Natural killer cell treated with Interleukin-12 subunit alpha and Interleukin-12 subunit beta and Interleukin-15 and Interleukin-18, amount 100 ng/mL, for 72 hours (primary cell): ENCODE measurements around the gene NR1D1. TPM values are rescaled to one million over a fixed set of nuclear protein-coding genes. Genes with fewer than 3 reads are reported as not detected.
A peak's percentile ranks its signal among the peaks of the same experiment; 100 is the strongest.

ENCODE experiments used
- ATAC-seq, 2 donors: fragments of 150-1000 bp; cut with Tn5 transposase in 1 of 2; sonication (Bioruptor Pico), chemical (Tn5 transposase) in 1 of 2; 2 replicates each; pipeline ENCODE4 v1.10.0; 2021
- DNase-seq: peaks from one replicate; pipeline ENCODE4 v3.0.0; 2022; ENCODE audit warnings: low spot score
- H3K27ac Mint-ChIP-seq, 2 donors: 1 replicate in 1 of 2; 2 replicates in 1 of 2; pipeline ENCODE4 v1.8.0; 2022; ENCODE audit warnings: mixed read lengths in 2 of 2, mild to moderate bottlenecking in 1 of 2, moderate library complexity in 1 of 2
- H3K27me3 Mint-ChIP-seq, 2 donors: 1 replicate in 1 of 2; 2 replicates in 1 of 2; pipeline ENCODE4 v1.8.0; 2022; ENCODE audit warnings: mixed read lengths in 2 of 2
- H3K36me3 Mint-ChIP-seq: one replicate; pipeline ENCODE4 v1.8.0; 2022; ENCODE audit warnings: mixed read lengths
- H3K4me1 Mint-ChIP-seq, 2 donors: 1 replicate in 1 of 2; 2 replicates in 1 of 2; pipeline ENCODE4 v1.8.0; 2022; ENCODE audit warnings: low read depth in 2 of 2, mixed read lengths in 2 of 2, mild to moderate bottlenecking in 1 of 2
- H3K4me3 Mint-ChIP-seq: one replicate; pipeline ENCODE4 v1.8.0; 2022; ENCODE audit warnings: mixed read lengths
- H3K9me3 Mint-ChIP-seq: 2 replicates; pipeline ENCODE4 v1.8.0; 2022; ENCODE audit warnings: mixed read lengths
- total RNA-seq, 2 donors: library from RNA; stranded (reverse); gene quantifications; one replicate each; pipeline ENCODE4 v1.2.3, GENCODE V29; 2022

The NR1D1 gene
- total RNA-seq, 2 donors from 2014 or later: 1.4 to 5.4 TPM

DNA sequence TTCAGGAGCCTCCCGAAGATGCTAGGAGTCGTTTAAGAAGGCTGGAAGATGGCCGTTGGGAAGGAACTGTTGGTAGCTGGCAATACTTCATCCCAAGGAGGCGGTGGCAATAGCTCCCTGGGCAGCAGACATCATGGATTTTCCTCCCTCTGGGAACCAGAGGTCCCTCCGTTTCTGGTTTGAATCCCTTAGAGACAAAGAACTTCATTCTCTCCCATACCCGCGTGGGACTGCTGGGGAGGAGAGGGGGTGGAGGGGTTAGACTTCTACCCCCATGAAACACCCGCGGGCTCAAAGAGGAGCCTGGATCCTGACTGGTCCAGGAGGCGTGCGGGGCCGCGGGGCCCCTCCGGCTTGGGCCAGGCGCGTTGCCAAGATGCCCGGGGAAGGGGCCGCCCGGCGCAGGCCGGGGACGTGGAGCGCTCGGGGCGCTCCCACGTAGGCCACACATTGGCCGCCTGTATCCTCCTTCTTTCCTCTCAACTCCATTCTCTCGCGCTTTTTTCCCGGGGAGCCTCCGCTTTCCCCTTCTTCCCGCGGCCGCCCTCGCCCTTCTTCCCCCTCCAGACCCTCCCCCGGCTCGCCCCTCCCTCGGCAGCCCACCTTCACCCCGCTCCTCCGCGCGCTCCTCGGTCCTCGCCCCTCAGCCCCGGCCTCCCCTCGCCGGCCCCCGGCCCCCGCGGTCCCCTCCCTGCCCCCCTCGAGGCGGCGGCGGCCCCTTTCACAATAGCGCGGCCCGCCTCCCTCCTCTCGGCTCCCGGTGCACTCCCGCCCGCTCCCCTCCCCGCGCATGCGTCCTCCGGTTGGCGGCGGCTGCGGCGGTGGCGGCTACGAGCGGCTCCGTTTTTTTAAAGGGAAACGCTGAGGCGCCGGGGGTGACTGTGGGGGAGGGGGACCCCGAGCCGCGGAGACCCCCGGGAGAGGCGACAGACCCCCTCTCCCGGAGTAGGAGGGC, 21.1 kb upstream of the NR1D1 start, which contains the start of gene MSL1:
MSL1 (plus strand) TSS at position 791 of the 955 bp plus-strand sequence. CDS start 642 bp downstream, outside the sequence.
- peak within 1 kb of the TSS; percentile 82 to 85 for H3K27ac Mint-ChIP-seq
- H3K4me1 Mint-ChIP-seq: peaks cover 31 to 37% of the 10 kb centered on the region in 2 donors
- H3K4me3 Mint-ChIP-seq: peak within 1 kb of the TSS; percentile 81
- ATAC-seq (peak; percentile 84 to 90), DNase-seq (peak; percentile 93)
- H3K36me3 Mint-ChIP-seq: peaks cover 11% of the 10 kb centered on the region
- H3K9me3 Mint-ChIP-seq: no peaks in the 10 kb centered on the region
- no peaks in the 10 kb centered on the region for H3K27me3 Mint-ChIP-seq

GRCh38 chr17:40115101-40115436, 14.7 kb upstream of the NR1D1 start:
- Mint-ChIP-seq H3K36me3 (no peaks in the 10 kb centered on the region), H3K27me3 (no peaks in the 10 kb centered on the region), H3K4me3 (no peak overlapping the region), H3K4me1 (peaks cover 29 to 42% of the 10 kb centered on the region in 2 donors), H3K27ac (no peak overlapping the region), H3K9me3 (no peaks in the 10 kb centered on the region)
- no peak for DNase-seq
- no peak for ATAC-seq

- no peak for ATAC-seq
- Mint-ChIP-seq H3K4me1 (peaks cover 36 to 51% of the 10 kb centered on the region in 2 donors), H3K27ac (peak overlapping the region in 1 of 2 donors; percentile 76), H3K36me3 (no peaks in the 10 kb centered on the region), H3K9me3 (no peaks in the 10 kb centered on the region), H3K4me3 (peak overlapping the region; percentile 89), H3K27me3 (no peaks in the 10 kb centered on the region)
- no peak for DNase-seq
Measured at GRCh38 chr17:40113907-40114245, 13.5 kb upstream of the NR1D1 start.

DNA sequence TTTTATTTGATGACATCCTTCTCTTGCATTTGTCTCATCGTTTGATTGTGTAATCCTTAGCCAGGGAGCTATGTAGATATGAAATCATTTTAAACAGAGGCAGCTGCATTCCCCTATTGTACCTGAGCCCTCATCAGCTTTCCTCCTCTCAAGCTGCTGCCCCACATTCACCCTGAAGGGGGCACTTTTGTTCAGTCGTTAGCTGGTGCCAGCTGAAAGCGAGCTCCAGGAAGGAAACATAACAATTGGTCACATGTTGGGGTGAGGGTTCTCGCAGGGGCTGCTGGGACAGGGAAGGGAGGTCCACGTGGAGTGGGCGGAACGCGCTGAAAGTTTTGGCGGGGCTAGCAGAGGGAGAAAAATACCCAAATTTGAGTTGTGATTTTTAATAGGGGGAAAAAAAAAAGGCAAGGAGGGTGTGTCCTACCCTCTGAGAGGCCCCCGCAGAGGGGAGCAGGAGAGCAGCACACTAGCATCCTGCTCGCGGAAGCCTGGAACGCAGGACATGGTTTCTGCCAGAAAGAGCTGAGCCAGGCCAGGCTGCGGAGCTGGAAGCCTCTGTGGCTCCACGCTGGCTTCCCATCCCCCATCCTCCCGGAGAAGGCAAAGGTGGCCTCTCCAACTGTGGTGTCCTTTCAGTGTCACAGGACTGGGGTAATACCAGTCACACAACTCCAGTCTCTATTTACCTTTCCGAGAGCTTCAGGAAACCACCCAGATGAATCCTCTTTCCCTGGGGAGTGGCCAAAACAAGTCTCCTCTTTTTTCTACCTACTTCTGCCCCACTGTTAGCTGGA, 12.9 kb upstream of the NR1D1 start:
- Mint-ChIP-seq H3K9me3 (no peaks in the 10 kb centered on the region), H3K36me3 (no peaks in the 10 kb centered on the region), H3K4me1 (peaks cover 38 to 51% of the 10 kb centered on the region in 2 donors), H3K27me3 (no peaks in the 10 kb centered on the region), H3K27ac (peak overlapping the region; percentile 76 to 80), H3K4me3 (peak overlapping the region; percentile 89)
- ATAC-seq: peak; percentile 93 to 97
- DNase-seq: peak; percentile 92

GRCh38 chr17:40112718-40113109, 12.3 kb upstream of the NR1D1 start:
- Mint-ChIP-seq H3K27ac (peak overlapping the region; percentile 76 to 80), H3K4me1 (peaks cover 44 to 55% of the 10 kb centered on the region in 2 donors), H3K36me3 (no peaks in the 10 kb centered on the region), H3K4me3 (peak overlapping the region; percentile 89), H3K9me3 (no peaks in the 10 kb centered on the region), H3K27me3 (no peaks in the 10 kb centered on the region)
- DNase-seq: no peak
- ATAC-seq: no peak

DNA sequence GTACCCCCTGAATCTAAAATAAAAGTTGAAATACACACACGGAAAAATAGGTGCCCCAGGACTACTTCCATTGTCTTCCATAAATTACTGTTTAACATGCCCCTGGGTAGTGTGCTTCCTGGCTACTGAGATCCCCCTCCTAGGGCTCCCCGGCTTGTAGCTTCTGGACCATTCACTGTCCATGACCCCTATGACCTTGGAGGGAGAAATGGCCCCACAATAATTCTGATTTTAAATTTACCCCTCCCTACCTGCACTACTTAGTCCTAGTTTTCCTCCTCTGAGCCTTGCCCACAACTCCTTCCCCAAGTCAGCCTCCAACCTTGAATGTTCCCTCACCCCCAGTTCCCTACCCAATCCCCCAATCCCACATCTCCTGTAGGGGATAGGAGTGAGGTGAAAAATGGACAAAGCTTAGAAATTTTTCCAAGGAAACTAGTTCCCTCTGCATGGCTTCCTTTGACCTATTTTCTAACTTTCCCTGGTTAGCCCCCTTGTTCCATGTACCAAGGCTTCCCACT, 11.9 kb upstream of the NR1D1 start:
- peaks cover 49 to 59% of the 10 kb centered on the region in 2 donors for H3K4me1 Mint-ChIP-seq
- H3K27ac Mint-ChIP-seq: peak overlapping the region; percentile 76 to 80
- no peaks in the 10 kb centered on the region for H3K27me3 Mint-ChIP-seq
- peak overlapping the region; percentile 89 for H3K4me3 Mint-ChIP-seq
- DNase-seq (no peak), ATAC-seq (no peak)
- no peaks in the 10 kb centered on the region for H3K9me3 Mint-ChIP-seq
- no peaks in the 10 kb centered on the region for H3K36me3 Mint-ChIP-seq

- Mint-ChIP-seq H3K9me3 (no peaks in the 10 kb centered on the region), H3K27me3 (no peaks in the 10 kb centered on the region), H3K27ac (peak overlapping the region; percentile 76 to 80), H3K4me1 (peaks cover 56 to 67% of the 10 kb centered on the region in 2 donors), H3K4me3 (peak overlapping the region; percentile 89), H3K36me3 (no peaks in the 10 kb centered on the region)
- DNase-seq (peak; percentile 81), ATAC-seq (peak; percentile 73 to 78)
Measured at GRCh38 chr17:40111221-40112128, 11.1 kb upstream of the NR1D1 start.

DNA sequence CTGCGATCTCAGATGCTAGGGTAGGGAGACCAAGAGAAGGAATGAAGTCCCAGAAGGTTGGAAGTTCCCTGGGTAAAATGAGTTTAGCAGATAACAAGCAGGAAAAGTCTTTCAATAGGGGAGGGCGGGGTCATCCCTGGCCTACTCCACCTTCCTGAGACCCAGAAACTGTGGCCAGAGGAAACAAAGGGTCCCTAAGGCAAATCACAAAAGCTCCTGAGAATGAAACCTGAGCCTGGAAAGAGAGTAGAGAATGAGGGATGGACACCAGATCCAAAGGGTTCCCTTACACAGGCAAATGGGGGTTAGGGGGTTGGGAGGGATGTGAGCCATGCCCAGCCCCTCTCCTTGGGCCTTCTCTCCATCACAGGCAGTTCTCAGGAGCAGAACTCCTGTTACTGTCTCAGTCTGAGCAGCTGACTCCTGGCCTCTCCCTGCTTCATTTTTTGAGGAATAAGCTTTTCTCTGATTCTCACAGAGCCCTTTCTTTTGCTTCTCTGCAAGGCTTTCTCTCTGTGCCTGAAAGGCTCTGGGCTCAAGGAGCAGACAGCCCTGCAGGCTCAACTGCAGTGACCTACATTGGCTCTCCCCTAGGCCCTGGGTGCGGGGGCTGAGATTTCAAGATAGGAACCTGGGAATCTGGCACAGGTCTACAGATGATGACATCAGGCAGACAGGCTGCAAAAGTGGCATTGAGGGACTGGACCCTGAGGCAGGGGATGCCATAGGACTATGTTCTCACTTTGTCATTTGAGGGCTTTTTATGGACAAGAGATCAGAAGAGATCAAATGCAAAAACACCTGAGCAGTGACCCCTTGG, 9.8 kb upstream of the NR1D1 start:
- Mint-ChIP-seq H3K4me3 (peak overlapping the region; percentile 31), H3K27me3 (no peaks in the 10 kb centered on the region), H3K4me1 (peaks cover 63 to 77% of the 10 kb centered on the region in 2 donors), H3K27ac (peak overlapping the region; percentile 76 to 80), H3K36me3 (no peaks in the 10 kb centered on the region), H3K9me3 (no peaks in the 10 kb centered on the region)
- DNase-seq (no peak), ATAC-seq (no peak)

DNA sequence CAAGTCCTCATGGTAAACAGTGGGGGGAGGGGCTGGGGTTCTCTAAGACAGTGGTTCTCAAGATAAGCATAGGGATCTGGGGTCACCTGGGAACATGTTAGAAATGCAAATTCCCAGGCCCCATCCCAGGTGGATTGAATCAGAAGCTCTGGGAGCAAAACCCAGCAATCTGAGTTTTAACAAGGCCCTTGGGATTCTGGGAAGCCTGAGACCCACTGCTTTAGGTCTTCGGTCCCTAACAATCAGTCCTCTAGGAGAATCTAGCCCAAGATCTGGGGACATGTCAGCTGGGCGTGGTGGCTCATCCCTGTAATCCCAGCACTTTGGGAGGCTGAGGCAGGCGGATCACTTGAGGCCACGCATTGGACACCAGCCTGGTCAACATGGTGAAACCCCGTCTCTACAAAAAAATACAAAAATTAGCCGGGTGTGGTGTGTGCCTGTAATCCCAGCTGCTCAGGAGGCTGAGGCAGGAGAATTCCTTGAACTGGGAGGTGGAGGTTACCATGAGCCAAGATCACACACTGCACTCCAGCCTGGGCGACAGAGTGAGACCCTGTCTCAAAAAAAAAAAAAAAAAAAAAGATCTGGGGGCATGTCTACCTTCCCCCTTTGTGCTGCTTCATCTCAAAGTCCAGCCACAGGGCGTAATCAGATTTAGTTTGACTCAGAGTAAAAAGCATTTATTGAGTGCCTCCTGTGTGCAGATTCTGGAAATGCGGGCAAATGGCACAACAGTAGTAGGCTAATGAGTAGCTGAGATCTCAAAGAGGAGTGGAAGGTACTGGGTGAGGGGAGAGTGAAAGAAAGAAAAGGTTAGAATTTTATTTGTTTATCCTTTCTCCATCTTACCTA, 8.8 kb upstream of the NR1D1 start:
- no peak for ATAC-seq
- Mint-ChIP-seq H3K9me3 (no peaks in the 10 kb centered on the region), H3K4me1 (peaks cover 71 to 85% of the 10 kb centered on the region in 2 donors), H3K27ac (peak overlapping the region; percentile 61 to 76), H3K36me3 (no peaks in the 10 kb centered on the region), H3K27me3 (no peaks in the 10 kb centered on the region), H3K4me3 (peak overlapping the region; percentile 31)
- no peak for DNase-seq

GRCh38 chr17:40107522-40108174, 7.3 kb upstream of the NR1D1 start:
- no peaks in the 10 kb centered on the region for H3K27me3 Mint-ChIP-seq
- H3K27ac Mint-ChIP-seq: peak overlapping the region; percentile 67 to 77
- H3K4me1 Mint-ChIP-seq: peaks cover 70 to 77% of the 10 kb centered on the region in 2 donors
- ATAC-seq (peak in 1 of 2 donors; percentile 33), DNase-seq (no peak)
- H3K36me3 Mint-ChIP-seq: no peaks in the 10 kb centered on the region
- H3K4me3 Mint-ChIP-seq: peak overlapping the region; percentile 71
- H3K9me3 Mint-ChIP-seq: no peaks in the 10 kb centered on the region

GRCh38 chr17:40106760-40107521, 6.6 kb upstream of the NR1D1 start:
- Mint-ChIP-seq H3K27ac (peak overlapping the region in 1 of 2 donors; percentile 77), H3K9me3 (no peaks in the 10 kb centered on the region), H3K4me3 (peak overlapping the region; percentile 71), H3K4me1 (peaks cover 65 to 70% of the 10 kb centered on the region in 2 donors), H3K27me3 (no peaks in the 10 kb centered on the region), H3K36me3 (no peaks in the 10 kb centered on the region)
- no peak for DNase-seq
- no peak for ATAC-seq
